K562 (cell line): ENCODE data around the gene MAMDC2.

ENCODE experiments used
- CTCF ChIP-seq, 3 experiments: IDR thresholded peaks in 2 of 3; conservative IDR thresholded peaks in 1 of 3; 2 replicates each; pipeline ENCODE4 v1.5.1; 2011 to 2012; ENCODE audit warnings: low read length in 3 of 3, mild to moderate bottlenecking in 3 of 3, control low read depth in 2 of 3, improper control_type of control experiment in 1 of 3, inconsistent platforms in 1 of 3, low read depth in 1 of 3, mixed read lengths in 1 of 3, moderate library complexity in 1 of 3; ENCODE audit not compliant: insufficient read depth in 2 of 3
- NR3C1 ChIP-seq: sonication (generic); formaldehyde crosslinking; IDR thresholded peaks from 2 replicates; pipeline ENCODE4 v1.8.1; 2022; ENCODE audit warnings: missing genetic modification reagents
- PATZ1 ChIP-seq: fragments of 250-450 bp; sonication (Bioruptor Pico); IDR thresholded peaks from 2 replicates; pipeline ENCODE4 v1.5.0; 2020; ENCODE audit warnings: mild to moderate bottlenecking, borderline replicate concordance
- PREB ChIP-seq: sonication (generic); formaldehyde crosslinking; IDR thresholded peaks from 2 replicates; pipeline ENCODE4 v1.8.1; 2023; ENCODE audit warnings: mild to moderate bottlenecking, missing genetic modification reagents
- SOX6 ChIP-seq: fragments of 450-650 bp; IDR thresholded peaks from 2 replicates; pipeline ENCODE4 v1.6.1; 2014; ENCODE audit warnings: mild to moderate bottlenecking
- TRIM28 ChIP-seq: fragments of 450-650 bp; IDR thresholded peaks from 2 replicates; pipeline ENCODE4 v1.6.1; 2017
- USF2 ChIP-seq: sonication (generic); formaldehyde crosslinking; IDR thresholded peaks from 2 replicates; pipeline ENCODE4 v1.5.0; 2020; ENCODE audit warnings: missing genetic modification reagents

- TF ChIP-seq TRIM28 (no peak), NR3C1 (no peak), USF2 (no peak), PREB (CRISPR knock-in tag) (no peak), SOX6 (no peak), CTCF (IDR thresholded peaks at IDR 0.05 in 2 of 3, conservative IDR thresholded peaks at IDR 0.05 in 1 of 3; ENCODE audit: insufficient read depth in 2 of 3, low read depth in 1 of 3, low read length in 3 of 3) (no peak), PATZ1 (no peak)
These were observed 50.3 kb downstream of the MAMDC2 start for GRCh38 chr9:70093944-70094343.
